Activated T-cell treated with anti-CD3 and anti-CD28 coated beads, Interleukin-2, amount 50 U/mL, for 72 hours (primary cell): ENCODE data around the gene RNASE7. TPM values are rescaled to one million over a fixed set of nuclear protein-coding genes. Genes with fewer than 3 reads are reported as not detected.
A peak's percentile ranks its signal among the peaks of the same experiment; 100 is the strongest.
"Not testable (repeated sequence)": the region's sequence is repeated elsewhere in the genome, so short reads cannot be mapped to it uniquely, and the experiment has no call there.

Experiments used
- ATAC-seq, 2 donors: fragments of 150-1000 bp; cut with Tn5 transposase; replicated peaks in 1 of 2; 2 replicates each; pipeline ENCODE4 v1.10.0; 2021; ENCODE audit warnings: moderate library complexity in 2 of 2, mild to moderate bottlenecking in 1 of 2
- DNase-seq, 2 donors: peaks; one replicate each; pipeline ENCODE4 v3.0.0; 2021 to 2022; ENCODE audit warnings: mixed read lengths in 1 of 2
- H3K27ac Mint-ChIP-seq: one replicate; pipeline ENCODE4 v1.8.0; 2022; ENCODE audit warnings: mild to moderate bottlenecking, moderate library complexity, mixed read lengths
- H3K27me3 Mint-ChIP-seq: one replicate; pipeline ENCODE4 v1.8.0; 2022; ENCODE audit warnings: low read depth, mixed read lengths
- H3K36me3 Mint-ChIP-seq, 2 donors: one replicate each; pipeline ENCODE4 v1.8.0; 2022; ENCODE audit warnings: mixed read lengths in 2 of 2, mild to moderate bottlenecking in 1 of 2; ENCODE audit not compliant: insufficient read depth in 2 of 2
- H3K4me1 Mint-ChIP-seq: one replicate; pipeline ENCODE4 v1.8.0; 2022; ENCODE audit warnings: low read depth, mixed read lengths
- H3K4me3 Mint-ChIP-seq, 2 donors: one replicate each; pipeline ENCODE4 v1.8.0; 2022; ENCODE audit warnings: mild to moderate bottlenecking in 2 of 2, mixed read lengths in 2 of 2, moderate library complexity in 2 of 2
- H3K9me3 Mint-ChIP-seq, 2 donors: one replicate each; pipeline ENCODE4 v1.8.0; 2022; ENCODE audit warnings: mixed read lengths in 2 of 2
- total RNA-seq, 2 donors: library from RNA; stranded (reverse); gene quantifications; one replicate each; pipeline ENCODE4 v1.2.3, GENCODE V29; 2022

RNASE7 gene
- total RNA-seq, result not detected

GRCh38 chr14:21041676-21042433 is at the start of gene RNASE7:
TSS of gene RNASE7 (plus strand) at chr14:21042362. CDS start at chr14:21042993, 631 bp downstream.
- Mint-ChIP-seq H3K9me3 (no peaks in the 10 kb centered on the region), H3K27me3 (peaks cover 19% of the 10 kb centered on the region), H3K36me3 (no peaks in the 10 kb centered on the region), H3K4me1 (no peaks in the 10 kb centered on the region), H3K4me3 (no peak within 1 kb of the TSS), H3K27ac (no peak within 1 kb of the TSS)
- ATAC-seq (no peak), DNase-seq (no peak)

GRCh38 chr14:20996521-20996920 is 45.6 kb upstream of the RNASE7 start:
- H3K36me3 Mint-ChIP-seq, result peaks cover 10 to 20% of the 10 kb centered on the region in 2 donors
- no peak for ATAC-seq
- H3K4me3 Mint-ChIP-seq, result no peak overlapping the region

GRCh38 chr14:20997115-20997514 is 45.0 kb upstream of the RNASE7 start:
- Mint-ChIP-seq H3K27ac (no peak overlapping the region), H3K4me3 (no peak overlapping the region), H3K4me1 (peaks cover 11% of the 10 kb centered on the region), H3K27me3 (no peaks in the 10 kb centered on the region), H3K9me3 (no peaks in the 10 kb centered on the region), H3K36me3 (peaks cover 7 to 16% of the 10 kb centered on the region in 2 donors)
- no peak for DNase-seq
- no peak for ATAC-seq

More at GRCh38 chr14:20996521-20996920, 45.6 kb upstream of the RNASE7 start:
- H3K27ac Mint-ChIP-seq, result no peak overlapping the region
- H3K9me3 Mint-ChIP-seq, result no peaks in the 10 kb centered on the region
- no peak for DNase-seq
- H3K4me1 Mint-ChIP-seq, result peaks cover 17% of the 10 kb centered on the region
- no peaks in the 10 kb centered on the region for H3K27me3 Mint-ChIP-seq

GRCh38 chr14:20997564-20997963 is 44.6 kb upstream of the RNASE7 start:
- ATAC-seq, result no peak
- DNase-seq, result no peak
- Mint-ChIP-seq H3K36me3 (peaks cover 7 to 14% of the 10 kb centered on the region in 2 donors), H3K4me1 (peaks cover 7% of the 10 kb centered on the region), H3K27me3 (no peaks in the 10 kb centered on the region), H3K27ac (no peak overlapping the region), H3K4me3 (no peak overlapping the region), H3K9me3 (no peaks in the 10 kb centered on the region)

GRCh38 chr14:20998139-20998538 is 44.0 kb upstream of the RNASE7 start:
- Mint-ChIP-seq H3K27ac (no peak overlapping the region), H3K4me1 (peaks cover 7% of the 10 kb centered on the region), H3K27me3 (no peaks in the 10 kb centered on the region), H3K9me3 (no peaks in the 10 kb centered on the region), H3K4me3 (no peak overlapping the region), H3K36me3 (peaks cover 5 to 14% of the 10 kb centered on the region in 2 donors)
- ATAC-seq (no peak), DNase-seq (no peak)

GRCh38 chr14:20998674-20999366 is 43.3 kb upstream of the RNASE7 start, which contains the start of gene SLC39A2:
TSS of gene SLC39A2 (plus strand) at chr14:20999293. CDS start at chr14:20999447, 154 bp downstream.
- Mint-ChIP-seq H3K9me3 (no peaks in the 10 kb centered on the region), H3K36me3 (peaks cover 4 to 13% of the 10 kb centered on the region in 2 donors), H3K4me3 (no peak within 1 kb of the TSS), H3K27me3 (no peaks in the 10 kb centered on the region), H3K27ac (no peak within 1 kb of the TSS), H3K4me1 (peaks cover 7% of the 10 kb centered on the region)
- DNase-seq (no peak), ATAC-seq (no peak)

GRCh38 chr14:20999591-20999990 is 42.6 kb upstream of the RNASE7 start:
- Mint-ChIP-seq H3K4me1 (peaks cover 7% of the 10 kb centered on the region), H3K36me3 (peaks cover 0 to 10% of the 10 kb centered on the region in 2 donors), H3K9me3 (no peaks in the 10 kb centered on the region), H3K4me3 (no peak overlapping the region), H3K27me3 (no peaks in the 10 kb centered on the region), H3K27ac (no peak overlapping the region)
- no peak for ATAC-seq
- DNase-seq, result no peak

- Mint-ChIP-seq H3K4me1 (peaks cover 4% of the 10 kb centered on the region), H3K4me3 (no peak overlapping the region), H3K27me3 (no peaks in the 10 kb centered on the region), H3K27ac (no peak overlapping the region), H3K36me3 (peaks cover 0 to 6% of the 10 kb centered on the region in 2 donors), H3K9me3 (no peaks in the 10 kb centered on the region)
- ATAC-seq, result no peak
- no peak for DNase-seq
Measured at GRCh38 chr14:21001218-21001617, 40.9 kb upstream of the RNASE7 start.

- H3K36me3 Mint-ChIP-seq, result no peaks in the 10 kb centered on the region
- H3K27me3 Mint-ChIP-seq, result no peaks in the 10 kb centered on the region
- H3K4me1 Mint-ChIP-seq, result no peaks in the 10 kb centered on the region
- ATAC-seq (no peak), DNase-seq (no peak)
- H3K27ac Mint-ChIP-seq, result no peak overlapping the region
- no peaks in the 10 kb centered on the region for H3K9me3 Mint-ChIP-seq
- no peak overlapping the region for H3K4me3 Mint-ChIP-seq
Measured at GRCh38 chr14:21003788-21004346, 38.3 kb upstream of the RNASE7 start.

GRCh38 chr14:21009721-21010120 is 32.4 kb upstream of the RNASE7 start:
- not testable (repeated sequence) for ATAC-seq, H3K36me3 Mint-ChIP-seq

GRCh38 chr14:21011136-21011535 is 31.0 kb upstream of the RNASE7 start:
- ATAC-seq, result no peak
- Mint-ChIP-seq H3K4me1 (no peaks in the 10 kb centered on the region), H3K27me3 (peaks cover 20% of the 10 kb centered on the region), H3K9me3 (no peaks in the 10 kb centered on the region), H3K36me3 (no peaks in the 10 kb centered on the region), H3K4me3 (no peak overlapping the region), H3K27ac (no peak overlapping the region)
- no peak for DNase-seq

More at GRCh38 chr14:21009721-21010120, 32.4 kb upstream of the RNASE7 start:
- H3K4me1 Mint-ChIP-seq, H3K27ac Mint-ChIP-seq, DNase-seq, H3K4me3 Mint-ChIP-seq, H3K9me3 Mint-ChIP-seq: not testable (repeated sequence)
- peaks cover 20% of the 10 kb centered on the region for H3K27me3 Mint-ChIP-seq

- Mint-ChIP-seq H3K4me3 (no peak overlapping the region), H3K27ac (no peak overlapping the region), H3K27me3 (peaks cover 20% of the 10 kb centered on the region), H3K36me3 (no peaks in the 10 kb centered on the region), H3K4me1 (no peaks in the 10 kb centered on the region), H3K9me3 (no peaks in the 10 kb centered on the region)
- DNase-seq, result peak; percentile 74 to 83
- peak; percentile 73 to 74 for ATAC-seq
Measured at GRCh38 chr14:21014761-21015190, 27.4 kb upstream of the RNASE7 start.

GRCh38 chr14:21015312-21015711 is 26.9 kb upstream of the RNASE7 start:
- DNase-seq (no peak), ATAC-seq (no peak)
- Mint-ChIP-seq H3K27me3 (peaks cover 20% of the 10 kb centered on the region), H3K9me3 (no peaks in the 10 kb centered on the region), H3K4me3 (no peak overlapping the region), H3K36me3 (no peaks in the 10 kb centered on the region), H3K4me1 (no peaks in the 10 kb centered on the region), H3K27ac (no peak overlapping the region)
